Stomach (tissue), 9 donors: ENCODE data around the gene TFB1M. TPM values are rescaled to one million over a fixed set of nuclear protein-coding genes. Genes with fewer than 3 reads are reported as not detected.

Experiments used
- DNase-seq, 2 donors: peaks; one replicate each; pipeline versions ENCODE4 v3.0.0 to v3.0.0-alpha.2; 2013 to 2019
- H3K27ac ChIP-seq, 5 donors: fragments of 200-600 bp in 4 of 5; sonication (generic) in 4 of 5; one replicate each; pipeline ENCODE4 v1.5.1; 2013 to 2019; ENCODE audit warnings: mild to moderate bottlenecking in 1 of 5, moderate library complexity in 1 of 5
- H3K27me3 ChIP-seq, 3 donors: fragments of 200-600 bp; sonication (generic); one replicate each; pipeline ENCODE4 v1.5.1; 2017 to 2019; ENCODE audit warnings: mixed run types in 1 of 3
- H3K36me3 ChIP-seq, 4 donors: fragments of 200-600 bp; sonication (generic); 1 replicate in 3 of 4; 2 replicates in 1 of 4; pipeline ENCODE4 v1.5.1; 2016 to 2019
- H3K4me1 ChIP-seq, 4 donors: fragments of 200-600 bp; sonication (generic); one replicate each; pipeline ENCODE4 v1.5.1; 2016 to 2019
- H3K4me3 ChIP-seq, 4 donors: fragments of 200-600 bp; sonication (generic) in 3 of 4; one replicate each; pipeline ENCODE4 v1.5.1; 2016 to 2019; ENCODE audit warnings: mild to moderate bottlenecking in 1 of 4
- H3K9me3 ChIP-seq, 4 donors: fragments of 200-600 bp; sonication (generic); one replicate each; pipeline ENCODE4 v1.5.1; 2016 to 2019
- CTCF ChIP-seq, 7 experiments: fragments of 450-650 bp in 4 of 7; fragments of 200-600 bp in 3 of 7; sonication (generic) in 3 of 7; IDR thresholded peaks; one replicate each; pipeline ENCODE4 v1.5.1; 2016 to 2019; ENCODE audit warnings: antibody characterized with exemption in 7 of 7, control low read depth in 2 of 7, mild to moderate bottlenecking in 1 of 7
- EP300 ChIP-seq: sonication (generic); formaldehyde crosslinking; IDR thresholded peaks from one replicate; pipeline ENCODE4 v1.6.1; 2017; ENCODE audit warnings: antibody characterized with exemption
- POLR2A ChIP-seq, 4 donors: fragments of 450-650 bp; IDR thresholded peaks; one replicate each; pipeline ENCODE4 v1.6.1; 2016; ENCODE audit warnings: antibody characterized with exemption in 4 of 4, control low read depth in 2 of 4, mild to moderate bottlenecking in 1 of 4, moderate library complexity in 1 of 4
- POLR2AphosphoS5 ChIP-seq, 3 donors: sonication (generic); formaldehyde crosslinking; IDR thresholded peaks; one replicate each; pipeline ENCODE4 v1.6.1; 2016; ENCODE audit warnings: antibody characterized with exemption in 3 of 3
- WGBS, 5 donors: extraction: QIAGEN DNeasy Blood & Tissue Kit in 3 of 5; methylation state at CpG; one replicate each; pipeline versions ENCODE4 v1.1.5 to v1.1.7; 2013 to 2018; 5-methylcytosine and 5-hydroxymethylcytosine counted together
- intact Hi-C: fragments of 100-400 bp; cut with DNase I; formaldehyde crosslinking; loops from one replicate; pipeline ENCODE4 v1.15.1; 2023; ENCODE audit warnings: low total_unique reads
- polyA plus RNA-seq, 3 donors: library from polyadenylated mRNA; stranded (reverse); fragments of 200-250 nt; gene quantifications; one replicate each; pipeline ENCODE4 v1.2.3, GENCODE V29; 2013
- total RNA-seq, 5 donors: library from RNA; depleted of rRNA; stranded (reverse); fragments of >200 nt; gene quantifications; one replicate each; pipeline versions ENCODE4 v1.1.0 to v1.2.3, GENCODE V29; 2014 to 2016
- donor health status: healthy with polysubstance abuse.
- donor health status: Bipolar disorder and iron deficiency.
- donor health status: healthy.

Gene TFB1M
- total and polyA plus RNA-seq, 8 donors, result 5.4 to 37.9 (median 13.7) TPM

GRCh38 chr6:155259204-155259603 is 55.1 kb downstream of the TFB1M start:
- Histone ChIP-seq H3K9me3 (no peaks in the 10 kb centered on the region), H3K27ac (no peak overlapping the region), H3K36me3 (peaks cover 9 to 69% (median 66%) of the 10 kb centered on the region in 4 donors), H3K4me1 (no peaks in the 10 kb centered on the region), H3K4me3 (no peak overlapping the region), H3K27me3 (no peaks in the 10 kb centered on the region)
- TF ChIP-seq CTCF (IDR thresholded peaks at IDR 0.05), result no peak
- no peak for TF ChIP-seq EP300
- TF ChIP-seq POLR2A (IDR thresholded peaks at IDR 0.05), result no peak
- TF ChIP-seq POLR2AphosphoS5 (IDR thresholded peaks at IDR 0.05), result no peak
- 84 to 94% (median 93%) methylated on average over 3 of the region's 3 CpGs for whole genome bisulfite sequencing, 5 donors
- intact Hi-C loops, result no loop called here
- no peak for DNase-seq

DNA sequence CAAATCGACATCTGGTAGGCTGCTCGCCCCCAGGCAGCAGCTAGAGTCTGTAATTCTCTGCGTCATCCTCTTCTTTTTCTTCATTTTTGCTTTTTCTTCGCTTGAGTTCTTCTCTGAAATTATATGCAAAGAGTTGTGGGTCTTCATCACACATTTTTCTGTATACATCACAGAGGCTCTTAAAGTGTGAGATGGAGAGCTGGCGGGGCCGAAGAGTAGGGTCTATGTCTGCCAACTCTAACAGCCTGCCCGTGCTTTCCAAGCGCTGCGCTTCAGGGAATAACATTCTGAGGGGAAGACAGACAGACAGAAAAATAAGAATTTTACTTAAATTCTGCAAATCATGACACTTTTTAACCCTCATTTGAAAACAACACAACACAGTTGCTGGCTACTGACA is 56.5 kb downstream of the TFB1M start:
- intact Hi-C loops, result no loop called here
- H3K4me1 ChIP-seq, result peaks cover 0 to 9% (median 0%) of the 10 kb centered on the region in 4 donors
- H3K36me3 ChIP-seq, result peaks cover 9 to 78% (median 73%) of the 10 kb centered on the region in 4 donors

DNA sequence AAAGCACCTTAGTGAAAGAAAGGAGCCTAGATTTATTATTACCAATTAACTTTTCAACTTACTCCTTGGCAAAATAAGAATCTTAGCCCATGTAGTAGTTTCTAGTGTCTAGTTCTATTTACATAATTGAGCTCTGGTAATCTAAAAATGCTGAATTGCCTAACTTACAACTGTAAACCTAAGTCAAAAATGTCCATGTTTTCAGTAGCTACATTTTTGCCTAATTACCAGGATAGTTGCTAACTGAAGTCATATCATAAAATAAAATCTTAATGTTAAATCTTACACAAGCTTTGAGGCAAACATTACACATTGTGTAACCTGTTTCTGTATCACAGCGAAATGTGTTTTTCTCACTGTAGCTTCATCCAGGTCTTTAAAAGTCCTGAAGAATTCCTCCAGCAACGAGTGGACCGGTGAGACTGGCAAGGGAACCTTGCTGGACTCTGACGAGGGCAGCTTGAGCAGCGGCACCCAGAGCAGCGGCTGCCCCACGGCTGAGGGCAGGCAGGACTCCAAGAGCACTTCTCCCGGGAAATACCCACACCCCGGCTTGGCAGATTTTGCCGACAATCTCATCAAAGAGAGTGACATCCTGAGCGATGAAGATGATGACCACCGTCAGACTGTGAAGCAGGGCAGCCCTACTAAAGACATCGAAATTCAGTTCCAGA is 58.0 kb downstream of the TFB1M start:
- WGBS, 5 donors, result 74 to 87% (median 84%) methylated on average over 13 of the region's 13 CpGs
- intact Hi-C loops, result no loop called here
- no peaks in the 10 kb centered on the region for H3K27me3 ChIP-seq
- H3K36me3 ChIP-seq, result peaks cover 12 to 93% (median 89%) of the 10 kb centered on the region in 4 donors
- H3K27ac ChIP-seq, result no peak overlapping the region
- DNase-seq, result no peak
- H3K4me3 ChIP-seq, result no peak overlapping the region
- no peaks in the 10 kb centered on the region for H3K9me3 ChIP-seq
- TF ChIP-seq EP300 (no peak), CTCF (IDR thresholded peaks at IDR 0.05) (no peak), POLR2A (IDR thresholded peaks at IDR 0.05) (no peak), POLR2AphosphoS5 (IDR thresholded peaks at IDR 0.05) (no peak)
- peaks cover 0 to 9% (median 0%) of the 10 kb centered on the region in 4 donors for H3K4me1 ChIP-seq

More for the DNA sequence above, 56.5 kb downstream of the TFB1M start:
- Histone ChIP-seq H3K9me3 (no peaks in the 10 kb centered on the region), H3K27ac (no peak overlapping the region), H3K27me3 (no peaks in the 10 kb centered on the region), H3K4me3 (no peak overlapping the region)
- no peak for TF ChIP-seq CTCF (IDR thresholded peaks at IDR 0.05)
- no peak for TF ChIP-seq EP300
- no peak for TF ChIP-seq POLR2A (IDR thresholded peaks at IDR 0.05)
- no peak for TF ChIP-seq POLR2AphosphoS5 (IDR thresholded peaks at IDR 0.05)
- WGBS, 5 donors, result 91 to 97% (median 94%) methylated on average over 9 of the region's 9 CpGs
- DNase-seq, result no peak

DNA sequence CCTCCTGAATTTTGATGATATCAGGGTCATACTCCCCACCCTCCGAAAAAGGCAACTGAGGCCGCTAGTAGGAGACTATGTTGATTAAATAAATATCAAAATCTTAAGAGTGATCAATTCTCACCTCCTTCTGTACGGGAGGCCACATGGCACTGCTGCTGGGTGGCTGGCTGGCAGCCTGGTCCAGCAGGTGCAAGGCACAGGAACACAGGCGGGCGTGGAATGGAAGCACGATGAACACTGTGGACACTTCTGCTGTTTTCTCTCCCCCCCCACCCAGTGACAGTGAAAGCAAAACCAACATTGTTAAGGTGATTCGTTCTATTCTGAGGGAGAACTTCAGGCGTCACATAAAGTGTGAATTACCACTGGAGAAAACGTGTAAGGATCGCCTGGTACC is 60.1 kb downstream of the TFB1M start:
- peaks cover 12 to 96% (median 87%) of the 10 kb centered on the region in 4 donors for H3K36me3 ChIP-seq
- no peak for TF ChIP-seq EP300
- TF ChIP-seq POLR2AphosphoS5 (IDR thresholded peaks at IDR 0.05), result no peak
- TF ChIP-seq POLR2A (IDR thresholded peaks at IDR 0.05), result no peak
- no peak for TF ChIP-seq CTCF (IDR thresholded peaks at IDR 0.05)
- intact Hi-C loops, result no loop called here
- no peaks in the 10 kb centered on the region for H3K27me3 ChIP-seq
- WGBS, 5 donors, result 60 to 84% (median 76%) methylated on average over 10 of the region's 10 CpGs
- no peaks in the 10 kb centered on the region for H3K9me3 ChIP-seq
- DNase-seq, result no peak
- H3K27ac ChIP-seq, result no peak overlapping the region
- H3K4me3 ChIP-seq, result no peak overlapping the region
- peaks cover 0 to 9% (median 0%) of the 10 kb centered on the region in 4 donors for H3K4me1 ChIP-seq
